Testis (tissue), 2 donors: Measurements from ENCODE around the gene COL6A5.

Experiments used
- CTCF ChIP-seq, 3 experiments: fragments of 450-650 bp in 2 of 3; fragments of 200-600 bp in 1 of 3; sonication (generic) in 1 of 3; IDR thresholded peaks; one replicate each; pipeline ENCODE4 v1.5.1; 2016 to 2019; ENCODE audit warnings: antibody characterized with exemption in 3 of 3, mild to moderate bottlenecking in 2 of 3, moderate library complexity in 1 of 3
- POLR2A ChIP-seq: fragments of 450-650 bp; IDR thresholded peaks from one replicate; pipeline ENCODE4 v1.6.1; 2017; ENCODE audit warnings: antibody characterized with exemption, mild to moderate bottlenecking, moderate library complexity

DNA sequence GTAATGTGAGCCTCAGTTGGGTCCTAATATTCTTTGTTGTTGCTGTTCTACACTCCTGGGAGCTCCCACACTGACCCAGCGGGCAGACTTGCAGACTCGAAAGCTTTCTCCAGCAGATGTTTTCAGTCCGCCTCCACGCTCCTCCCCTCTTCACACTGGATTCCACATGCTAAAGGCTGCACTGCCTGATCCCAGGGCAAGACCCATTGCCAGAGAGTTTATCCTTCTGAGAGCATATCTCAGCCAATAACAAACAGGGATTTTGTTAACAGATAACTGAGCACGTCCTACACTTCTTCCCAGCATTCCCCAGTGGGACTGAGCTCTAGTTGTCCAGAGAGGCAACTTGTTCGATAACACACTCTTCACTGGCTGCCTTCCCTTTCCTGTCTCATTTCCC, 163.5 kb downstream of the COL6A5 start:
- TF ChIP-seq CTCF (IDR thresholded peaks at IDR 0.05) (no peak), POLR2A (no peak)
